Purkinje cell (primary cell): ENCODE measurements around the gene TVP23A. TPM values are rescaled to one million over a fixed set of nuclear protein-coding genes. Genes with fewer than 3 reads are reported as not detected.

Experiments
- polyA plus RNA-seq: library from polyadenylated mRNA; unstranded; fragments of >200 nt; fragmentation: Nextera tagmentation; gene quantifications from 2 replicates; pipeline ENCODE4 v1.2.1, GENCODE V29; 2014

The TVP23A gene
- polyA plus RNA-seq, result 6.7 and 7.7 TPM in 2 replicates

DNA sequence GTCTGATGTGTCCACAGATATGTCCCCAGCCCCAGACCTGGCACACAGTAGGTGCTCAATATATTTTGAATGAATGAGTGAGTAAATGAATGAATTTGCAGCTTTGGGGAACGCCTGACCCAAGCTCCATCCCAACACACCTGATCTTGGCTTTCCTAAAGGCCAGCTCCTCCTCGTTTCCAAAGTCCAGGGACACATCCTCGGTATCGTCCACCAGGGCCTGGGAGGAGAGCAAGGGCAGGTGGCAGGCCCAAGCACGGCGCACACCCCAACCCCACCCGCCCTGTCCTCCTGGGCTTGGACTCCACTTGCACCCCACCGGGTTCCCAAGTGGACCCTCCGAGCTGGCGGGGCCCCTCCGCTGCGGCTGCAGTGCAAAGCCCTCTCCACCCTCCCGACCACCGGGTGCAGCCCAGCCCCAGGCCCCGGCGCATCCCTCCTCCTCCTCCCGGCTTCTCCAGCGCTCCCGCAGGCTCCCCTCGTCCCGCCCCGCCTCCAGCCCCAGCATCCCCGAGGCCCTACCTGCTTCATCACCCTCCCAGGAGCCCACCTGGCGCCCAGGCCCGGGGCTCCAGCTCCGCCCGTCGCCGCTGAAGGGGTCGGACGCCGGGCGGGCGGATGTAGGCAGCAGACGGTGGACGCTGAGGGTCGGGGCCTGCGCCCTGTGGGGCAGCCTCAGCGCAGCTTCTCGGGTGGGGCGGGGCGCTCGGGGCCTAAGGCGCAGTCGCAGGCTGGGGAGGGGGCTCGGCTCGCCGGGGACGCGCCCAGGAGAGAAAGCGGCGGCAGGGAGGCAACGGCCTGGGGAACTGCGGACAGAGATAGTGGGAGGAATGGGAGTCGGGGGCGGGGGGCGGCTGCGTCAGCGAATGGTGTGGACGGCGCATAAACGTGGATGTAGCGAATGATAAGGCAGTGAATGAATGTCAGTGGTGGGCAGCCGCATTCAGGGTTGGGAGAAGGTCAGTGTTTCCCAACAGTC lies at the start of gene TVP23A:
Gene TVP23A (minus strand): TSS at position 832 of the 979 bp plus-strand sequence. CDS start 301 bp downstream, at position 531.

DNA sequence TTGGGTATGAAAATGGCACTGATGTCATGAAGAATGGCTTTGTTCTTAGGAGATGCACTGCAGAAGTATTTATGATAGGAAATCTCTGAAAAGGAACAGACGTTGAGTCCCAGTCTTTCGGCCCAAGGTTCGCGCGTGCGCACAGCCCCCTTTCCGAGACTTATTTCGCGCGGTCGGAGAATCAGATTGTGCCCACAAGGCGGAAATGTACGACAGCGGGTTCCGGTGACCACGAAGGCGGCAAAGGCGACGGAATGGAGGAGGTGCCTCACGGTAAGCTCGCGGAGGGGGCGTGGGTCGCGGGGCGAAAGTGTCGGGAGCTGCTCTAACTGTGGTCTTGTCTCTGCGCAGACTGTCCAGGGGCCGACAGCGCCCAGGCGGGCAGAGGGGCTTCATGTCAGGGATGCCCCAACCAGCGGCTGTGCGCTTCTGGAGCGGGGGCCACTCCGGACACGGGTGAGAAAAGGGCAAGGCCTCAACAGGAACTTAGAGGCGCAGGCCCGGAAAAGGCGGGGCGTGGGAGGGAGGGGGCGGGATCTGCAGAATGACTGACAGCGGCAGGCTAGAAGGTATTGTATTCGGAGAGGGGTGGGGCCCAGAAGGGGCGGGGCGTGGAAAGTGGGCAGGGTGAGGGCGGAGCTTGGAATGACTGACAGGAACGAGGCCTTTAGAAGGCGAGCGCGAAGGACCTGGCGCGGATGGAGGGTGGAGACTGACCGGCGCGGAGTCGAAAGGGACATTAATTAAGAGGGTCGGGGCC lies 74.8 kb downstream of the TVP23A start, which contains the start of gene NUBP1:
Gene NUBP1 (plus strand): TSS at position 233 of the 760 bp plus-strand sequence. CDS start 22 bp downstream, at position 255.

Other genes starting within 250 kb of the TVP23A start
- gene EMP2, start 238.2 kb downstream of the TVP23A start, polyA plus RNA-seq, result 4.7 and 5.2 TPM in 2 replicates
- gene TEKT5, start 123.9 kb downstream of the TVP23A start, polyA plus RNA-seq, result 1.0 TPM in 1 of 2 replicates, not detected in the other
- 12.0 and 17.9 TPM in 2 replicates for gene NUBP1, start 75.0 kb downstream of the TVP23A start, polyA plus RNA-seq
- gene CIITA, start 58.4 kb upstream of the TVP23A start, polyA plus RNA-seq, result 0.03 and 0.38 TPM in 2 replicates
- gene DEXI, start 123.7 kb upstream of the TVP23A start, polyA plus RNA-seq, result 11.3 and 18.9 TPM in 2 replicates
- 5.2 and 6.1 TPM in 2 replicates for gene CLEC16A, start 125.8 kb upstream of the TVP23A start, polyA plus RNA-seq